ENCODE measurements around the gene ZNF479.
"Not testable (repeated sequence)": the region's sequence is repeated elsewhere in the genome, so short reads cannot be mapped to it uniquely, and the experiment has no call there.

Gene ZNF479

GRCh38 chr7:57132336-57132735, at the start of gene ZNF479:
TSS of gene ZNF479 (minus strand) at chr7:57132436. CDS start at chr7:57132324, 112 bp downstream.
- DNase-seq = not testable (repeated sequence)

GRCh38 chr7:57182031-57182430, 49.8 kb upstream of the ZNF479 start:
- DNase-seq = no peak

GRCh38 chr7:57181281-57181680, 49.0 kb upstream of the ZNF479 start:
- DNase-seq = no peak

GRCh38 chr7:57179776-57180415, 47.7 kb upstream of the ZNF479 start:
- DNase-seq = no peak

GRCh38 chr7:57178768-57179139, 46.5 kb upstream of the ZNF479 start:
- DNase-seq = no peak

GRCh38 chr7:57177856-57178767, 45.9 kb upstream of the ZNF479 start:
- DNase-seq = no peak

GRCh38 chr7:57176928-57177635, 44.8 kb upstream of the ZNF479 start:
- no peak for DNase-seq

GRCh38 chr7:57165285-57165899, 33.2 kb upstream of the ZNF479 start:
- DNase-seq = no peak

- not testable (repeated sequence) for DNase-seq
Measured at GRCh38 chr7:57120123-57120784, 12.0 kb downstream of the ZNF479 start.

Data from fibroblast of upper back skin (primary cell).